Fibroblast of upper back skin (primary cell): ENCODE measurements around the gene FUT6.
"Not testable (repeated sequence)": the region's sequence is repeated elsewhere in the genome, so short reads cannot be mapped to it uniquely, and the experiment has no call there.

Source experiments
- DNase-seq: peaks from one replicate; pipeline ENCODE4 v3.0.0-alpha.2; 2013

Gene FUT6

DNA sequence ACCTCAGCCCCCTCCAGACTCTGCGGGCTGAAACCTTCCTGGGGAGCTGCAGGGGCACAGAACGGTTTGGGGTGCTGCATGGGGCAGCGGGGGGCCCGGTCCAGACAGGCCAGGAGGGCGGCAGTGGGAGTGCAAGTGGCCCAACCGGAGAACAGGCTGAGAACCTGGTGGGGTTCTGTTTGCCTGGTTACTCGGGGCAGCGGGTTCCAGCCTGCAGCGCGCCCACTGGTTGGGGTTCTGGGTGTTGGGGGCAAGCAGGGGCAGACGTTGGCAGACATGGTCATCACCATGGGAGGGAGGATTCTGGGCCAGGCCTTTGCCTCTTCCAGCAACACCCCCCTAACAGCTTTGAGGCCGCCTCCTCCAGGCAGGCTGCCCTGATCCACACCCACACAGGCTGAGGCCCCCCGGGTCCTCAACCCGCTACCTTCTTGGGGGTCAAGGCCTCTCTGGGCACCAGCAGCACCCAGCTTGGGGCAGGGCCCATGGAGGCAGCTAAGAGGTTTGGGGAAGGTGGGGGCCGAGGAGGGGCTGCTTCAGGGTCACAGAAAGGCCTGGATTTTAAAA is 54.8 kb downstream of the FUT6 start, which contains the start of gene PRR22:
Gene PRR22 (minus strand): TSS at position 166 of the 567 bp plus-strand sequence. CDS start 86 bp downstream, at position 80.
- no peak for DNase-seq

DNA sequence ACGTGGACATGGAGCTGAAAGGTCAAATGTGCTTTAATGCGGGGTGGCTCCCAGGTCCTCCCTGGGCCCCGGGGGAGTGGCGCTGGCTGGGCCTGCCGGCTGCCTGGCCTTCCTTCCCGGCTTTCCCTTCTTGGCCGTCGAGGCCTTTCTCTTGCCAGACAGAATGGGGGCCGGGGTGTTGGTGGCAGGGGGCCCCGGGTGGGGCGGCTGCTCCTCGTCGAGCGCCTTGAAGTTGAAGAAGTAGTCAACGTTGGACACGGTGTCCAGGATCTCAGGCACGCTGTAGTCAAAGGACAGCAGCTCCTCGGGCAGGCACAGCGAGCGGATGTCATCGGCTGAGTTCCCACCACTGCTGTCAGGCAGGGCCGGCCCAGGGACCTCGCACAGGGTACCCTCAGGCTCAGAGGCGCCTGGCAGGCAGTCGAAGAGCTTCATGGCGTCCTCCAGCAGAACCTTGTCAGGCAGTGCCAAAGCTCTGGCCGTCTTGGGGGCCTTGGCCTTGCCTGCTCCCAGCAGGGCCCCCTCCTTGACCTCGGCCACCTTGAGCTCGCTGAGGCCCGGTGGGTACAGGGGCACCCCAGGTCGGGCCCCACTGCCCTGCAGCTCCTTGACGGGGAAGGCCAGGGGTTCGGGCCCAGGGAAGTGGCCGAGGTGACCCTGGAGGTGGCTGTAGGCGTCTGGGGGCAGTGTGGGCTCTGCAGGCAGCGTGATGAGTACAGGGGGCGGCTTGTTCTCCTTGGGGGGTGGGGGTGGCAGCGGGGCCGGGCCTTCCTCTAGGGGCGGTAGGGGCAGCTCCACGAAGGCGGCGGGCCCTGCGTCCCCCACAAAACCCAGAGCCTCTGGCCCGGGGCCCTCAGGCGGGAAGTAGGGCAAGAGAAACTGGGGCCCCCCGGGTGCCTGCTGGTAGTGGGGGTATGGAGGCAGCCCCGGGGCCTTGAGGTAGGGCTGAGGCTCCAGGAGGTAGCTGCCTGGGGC is 56.3 kb downstream of the FUT6 start:
- DNase-seq = no peak

DNA sequence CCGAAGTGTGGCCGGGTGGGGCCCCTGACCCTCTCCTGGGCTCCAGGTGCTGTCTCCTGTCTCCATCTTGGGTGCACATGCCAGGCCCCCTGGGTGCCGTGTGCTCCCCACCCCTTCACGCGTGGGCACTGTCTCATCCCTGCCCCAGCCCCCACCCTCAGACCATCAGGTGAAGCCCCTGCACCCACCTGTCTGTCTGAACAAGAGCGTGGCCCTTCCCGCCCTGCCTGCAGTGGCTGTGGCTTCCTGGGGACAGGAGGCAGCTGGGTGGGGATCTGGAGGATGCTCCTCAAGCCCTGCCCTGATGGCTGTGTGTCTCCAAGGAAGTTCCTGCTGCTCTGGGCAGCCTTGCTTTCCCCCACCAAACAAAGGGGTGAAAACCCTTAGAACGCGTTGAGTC is 57.2 kb downstream of the FUT6 start:
- DNase-seq = no peak

DNA sequence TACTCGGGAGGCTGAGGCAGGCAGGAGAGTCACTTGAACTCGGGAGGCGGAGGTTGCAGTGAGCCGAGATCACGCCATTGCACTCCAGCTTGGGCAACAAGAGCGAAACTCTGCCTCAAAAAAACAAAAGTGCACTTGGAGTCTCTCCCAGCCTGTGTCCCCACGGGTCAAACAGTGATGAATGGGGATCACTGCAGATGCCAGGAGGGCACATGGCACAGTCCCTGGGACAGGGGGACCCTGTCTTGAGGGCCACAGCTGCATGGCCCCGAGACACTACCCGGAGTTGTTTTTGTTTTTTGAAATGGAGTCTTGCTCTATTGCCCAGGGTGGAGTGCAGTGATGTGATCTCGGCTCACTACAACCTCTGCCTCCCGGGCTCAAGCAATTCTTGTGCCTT is 58.6 kb downstream of the FUT6 start:
- not testable (repeated sequence) for DNase-seq
